Stimulated activated CD8-positive, alpha-beta memory T cell treated with anti-CD3 and anti-CD28 coated beads, Interleukin-12 subunit alpha, Interleukin-12 subunit beta, amount 100 ng/mL, for 24 hours (primary cell): ENCODE results near the gene PSD.
A peak's percentile ranks its signal among the peaks of the same experiment; 100 is the strongest.

Experiments used
- DNase-seq: peaks from one replicate; pipeline ENCODE4 v3.0.0-alpha.2; 2020; ENCODE audit errors: extremely low read depth

The PSD gene

GRCh38 chr10:102444851-102445250 is 26.3 kb upstream of the PSD start:
- no peak for DNase-seq

- no peak for DNase-seq
These were observed 19.8 kb upstream of the PSD start for GRCh38 chr10:102438374-102438773.

GRCh38 chr10:102437515-102437914 is 18.9 kb upstream of the PSD start:
- DNase-seq = no peak

GRCh38 chr10:102436312-102436711 is 17.7 kb upstream of the PSD start:
- no peak for DNase-seq

GRCh38 chr10:102435529-102436233 is 17.1 kb upstream of the PSD start:
- no peak for DNase-seq

GRCh38 chr10:102435133-102435497 is 16.5 kb upstream of the PSD start:
- no peak for DNase-seq

GRCh38 chr10:102434394-102435132 is 16.0 kb upstream of the PSD start:
- no peak for DNase-seq

- DNase-seq = no peak
These were observed 15.0 kb upstream of the PSD start for GRCh38 chr10:102433619-102434046.

GRCh38 chr10:102432162-102432950 is 13.8 kb upstream of the PSD start, which contains the start of gene CUEDC2:
CUEDC2 (minus strand) TSS chr10:102432574; CDS start chr10:102425188, 7,386 bp downstream.
- no peak for DNase-seq

- no peak for DNase-seq
These were observed 13.0 kb upstream of the PSD start for GRCh38 chr10:102431452-102432124.

GRCh38 chr10:102429468-102429867 is 10.9 kb upstream of the PSD start:
- DNase-seq = no peak

- DNase-seq = no peak
These were observed 8.3 kb upstream of the PSD start for GRCh38 chr10:102426803-102427287.

GRCh38 chr10:102425444-102425843 is 6.9 kb upstream of the PSD start:
- no peak for DNase-seq

GRCh38 chr10:102424916-102425315 is 6.3 kb upstream of the PSD start:
- no peak for DNase-seq

- no peak for DNase-seq
These were observed 5.6 kb upstream of the PSD start for GRCh38 chr10:102424145-102424544.

GRCh38 chr10:102423372-102423968 is 4.9 kb upstream of the PSD start:
- no peak for DNase-seq

GRCh38 chr10:102422545-102423129 is 4.1 kb upstream of the PSD start:
- DNase-seq = no peak

- no peak for DNase-seq
These were observed 3.4 kb upstream of the PSD start for GRCh38 chr10:102421757-102422512.

- DNase-seq = no peak
These were observed 2.8 kb upstream of the PSD start for GRCh38 chr10:102421507-102421756.

GRCh38 chr10:102420714-102421506 is 2.3 kb upstream of the PSD start, which contains the start of gene FBXL15:
FBXL15 (plus strand) TSS chr10:102420836; CDS start chr10:102421130, 294 bp downstream.
- DNase-seq = peak; percentile 95
